Measurements from ENCODE around the gene SRSF1. TPM values are rescaled to one million over a fixed set of nuclear protein-coding genes. Genes with fewer than 3 reads are reported as not detected.

Gene SRSF1, protein sequence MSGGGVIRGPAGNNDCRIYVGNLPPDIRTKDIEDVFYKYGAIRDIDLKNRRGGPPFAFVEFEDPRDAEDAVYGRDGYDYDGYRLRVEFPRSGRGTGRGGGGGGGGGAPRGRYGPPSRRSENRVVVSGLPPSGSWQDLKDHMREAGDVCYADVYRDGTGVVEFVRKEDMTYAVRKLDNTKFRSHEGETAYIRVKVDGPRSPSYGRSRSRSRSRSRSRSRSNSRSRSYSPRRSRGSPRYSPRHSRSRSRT
- 170 and 197 TPM in 2 replicates for total RNA-seq

DNA sequence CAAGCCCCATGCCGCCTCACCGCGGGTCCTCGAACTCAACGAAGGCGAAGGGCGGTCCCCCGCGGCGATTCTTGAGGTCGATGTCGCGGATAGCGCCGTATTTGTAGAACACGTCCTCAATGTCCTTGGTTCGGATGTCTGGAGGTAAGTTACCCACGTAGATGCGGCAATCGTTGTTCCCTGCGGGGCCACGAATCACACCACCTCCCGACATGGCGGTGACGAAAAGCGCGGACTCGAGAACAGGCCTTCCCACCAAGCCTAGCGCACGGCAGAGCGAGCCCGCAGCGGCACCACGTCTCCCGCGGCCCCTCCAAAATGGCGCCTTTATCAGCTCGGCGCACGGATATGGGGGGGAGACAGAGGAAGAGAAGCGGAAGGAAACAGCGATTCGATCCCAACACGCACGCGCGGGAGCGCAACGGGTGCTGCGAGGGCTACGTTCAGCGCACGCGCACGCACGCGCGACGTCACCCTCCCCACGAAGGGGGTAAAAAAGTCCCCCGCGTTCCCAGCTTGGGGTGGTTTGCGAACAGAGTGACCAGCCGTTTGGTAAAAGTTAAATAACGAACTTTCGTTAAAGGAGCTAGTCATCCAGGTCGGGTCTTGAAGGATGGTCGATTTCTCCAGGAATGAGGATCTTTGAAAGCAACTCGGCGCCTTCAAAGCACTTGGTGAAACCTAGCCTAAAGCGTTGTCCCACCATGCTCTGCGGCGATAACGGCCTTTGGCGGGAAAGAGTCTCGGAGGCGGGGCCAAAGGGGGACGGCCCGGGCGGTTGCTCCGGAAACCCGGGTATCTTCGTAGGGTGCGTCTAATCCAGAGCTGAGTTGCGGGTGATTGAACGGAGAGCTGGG, at the start of gene SRSF1:
TSS of gene SRSF1 (minus strand) at position 323 of the 857 bp plus-strand sequence. CDS start at position 214, 109 bp downstream.

DNA sequence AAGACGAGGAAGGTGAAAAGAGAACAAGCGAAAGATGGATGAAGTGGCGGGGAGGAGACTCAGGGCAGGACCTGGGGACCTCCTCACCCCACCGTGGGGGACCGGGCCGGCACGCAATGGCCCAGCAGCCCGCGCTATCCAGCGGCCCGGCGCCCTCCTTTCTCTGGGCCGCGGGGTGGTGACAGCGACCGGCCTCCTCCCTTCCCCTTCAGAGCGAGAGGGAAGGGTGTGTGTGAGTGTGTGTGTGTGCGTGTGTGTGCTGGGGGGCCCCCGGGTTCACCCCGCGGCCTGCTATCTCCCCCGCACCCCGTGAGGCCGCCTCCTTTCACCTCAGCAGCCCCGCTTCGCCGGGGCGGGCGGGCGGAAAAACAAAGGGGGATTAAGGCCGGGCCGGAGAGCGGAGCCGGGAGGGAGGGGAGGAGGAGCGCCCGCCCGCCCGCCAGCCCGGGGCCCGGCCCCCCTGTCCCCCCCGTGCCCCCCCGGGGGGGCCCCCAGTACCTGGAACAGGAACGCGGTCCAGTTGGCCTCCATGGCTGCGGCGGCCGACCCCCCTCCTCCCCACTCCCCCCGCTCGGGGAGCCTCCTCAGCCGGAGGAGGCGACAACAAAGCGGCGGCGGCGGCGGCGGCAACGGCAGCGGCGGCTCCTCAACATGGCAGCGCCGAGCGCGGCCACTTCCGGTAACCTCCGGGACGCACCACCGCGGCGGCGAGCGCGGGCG, 19.3 kb downstream of the SRSF1 start, which contains the start of gene VEZF1:
TSS of gene VEZF1 (minus strand) at position 674 of the 720 bp plus-strand sequence. CDS start at position 531, 143 bp downstream.

DNA sequence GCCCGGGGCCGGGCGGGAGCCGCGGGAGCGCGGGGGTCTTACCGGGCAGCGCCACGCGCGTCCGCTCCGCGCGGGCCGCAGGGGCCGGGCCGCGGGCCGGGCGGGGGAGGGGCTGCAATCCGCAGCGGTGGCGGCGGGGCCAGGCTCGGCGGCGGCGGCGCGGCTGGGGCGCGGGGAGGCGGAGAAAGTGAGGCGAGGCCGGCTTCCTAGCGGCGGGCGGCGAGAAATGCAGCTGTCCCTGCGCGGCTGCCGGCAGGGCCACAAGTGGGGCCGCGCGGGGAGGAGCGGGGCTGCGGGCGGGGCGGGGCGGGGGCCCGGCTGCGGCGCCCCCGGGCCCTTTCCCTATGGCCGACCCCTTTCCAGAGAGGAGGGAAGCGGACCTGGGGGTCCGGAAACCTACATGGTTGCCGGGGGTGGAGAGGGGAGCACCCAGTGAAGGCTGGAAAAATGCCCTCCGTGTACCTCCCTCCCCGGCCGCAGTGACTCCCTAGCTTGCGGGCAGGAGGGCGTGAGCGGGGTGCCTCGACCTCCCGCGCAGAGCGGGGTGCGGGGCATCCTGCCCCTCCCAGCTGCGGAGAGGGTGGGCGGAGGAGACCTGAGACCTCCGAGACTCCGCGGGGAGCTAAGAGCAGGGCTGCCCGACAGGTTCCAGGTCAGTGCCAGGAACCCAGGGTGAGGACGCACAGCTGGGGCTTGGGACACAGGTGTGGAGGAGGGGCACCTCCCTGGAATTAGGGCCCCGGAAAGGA, 51.7 kb downstream of the SRSF1 start, which contains the start of gene CUEDC1:
TSS of gene CUEDC1 (minus strand) at position 230 of the 749 bp plus-strand sequence. CDS start 69,848 bp downstream, outside the sequence.

Other genes starting within 250 kb of the SRSF1 start
- 22.8 and 29.0 TPM in 2 replicates for gene MRPS23, start 157.2 kb downstream of the SRSF1 start, total RNA-seq
- 11.0 and 17.3 TPM in 2 replicates for gene CUEDC1, start 51.8 kb downstream of the SRSF1 start, total RNA-seq
- 41.5 and 42.5 TPM in 2 replicates for gene VEZF1, start 19.0 kb downstream of the SRSF1 start, total RNA-seq
- 8.7 and 10.9 TPM in 2 replicates for gene DYNLL2, start 76.2 kb upstream of the SRSF1 start, total RNA-seq
- 0.32 TPM in 1 of 2 replicates, not detected in the other for gene OR4D1, start 141.1 kb upstream of the SRSF1 start, total RNA-seq
- not detected in 2 replicates for gene OR4D2, start 159.7 kb upstream of the SRSF1 start, total RNA-seq
- gene EPX, start 185.5 kb upstream of the SRSF1 start, total RNA-seq = not detected in 2 replicates
- gene MKS1, start 212.0 kb upstream of the SRSF1 start, total RNA-seq = 6.8 and 8.1 TPM in 2 replicates
- gene LPO, start 231.3 kb upstream of the SRSF1 start, total RNA-seq = not detected in 2 replicates

All from epithelial cell of alveolus of lung (primary cell).